ENCODE data around the gene IL19.

Gene IL19

DNA sequence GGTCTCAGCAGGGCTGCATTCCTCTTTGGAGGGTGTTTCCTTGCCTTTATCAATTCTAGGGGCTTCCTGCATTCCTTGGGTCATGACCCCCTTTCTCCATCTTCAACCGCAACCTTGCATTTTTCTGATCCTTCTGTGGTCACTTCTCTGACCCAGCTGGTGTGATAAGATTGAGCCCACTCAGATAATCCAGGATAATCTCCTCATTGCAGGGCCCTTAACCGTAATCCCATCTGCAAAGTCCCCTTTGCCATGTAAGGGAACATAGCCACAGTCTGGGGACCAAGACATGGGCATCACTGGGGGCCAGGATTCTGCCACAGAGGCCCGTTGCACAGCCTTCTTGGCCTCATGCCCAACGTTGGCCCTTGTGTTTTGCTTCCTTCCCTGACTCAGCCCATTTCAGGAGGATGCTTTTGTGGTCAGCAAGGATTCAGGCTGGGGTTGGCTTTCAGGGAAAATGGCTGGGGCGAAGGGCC is 35.0 kb upstream of the IL19 start:
- TF ChIP-seq, protein P1, sequence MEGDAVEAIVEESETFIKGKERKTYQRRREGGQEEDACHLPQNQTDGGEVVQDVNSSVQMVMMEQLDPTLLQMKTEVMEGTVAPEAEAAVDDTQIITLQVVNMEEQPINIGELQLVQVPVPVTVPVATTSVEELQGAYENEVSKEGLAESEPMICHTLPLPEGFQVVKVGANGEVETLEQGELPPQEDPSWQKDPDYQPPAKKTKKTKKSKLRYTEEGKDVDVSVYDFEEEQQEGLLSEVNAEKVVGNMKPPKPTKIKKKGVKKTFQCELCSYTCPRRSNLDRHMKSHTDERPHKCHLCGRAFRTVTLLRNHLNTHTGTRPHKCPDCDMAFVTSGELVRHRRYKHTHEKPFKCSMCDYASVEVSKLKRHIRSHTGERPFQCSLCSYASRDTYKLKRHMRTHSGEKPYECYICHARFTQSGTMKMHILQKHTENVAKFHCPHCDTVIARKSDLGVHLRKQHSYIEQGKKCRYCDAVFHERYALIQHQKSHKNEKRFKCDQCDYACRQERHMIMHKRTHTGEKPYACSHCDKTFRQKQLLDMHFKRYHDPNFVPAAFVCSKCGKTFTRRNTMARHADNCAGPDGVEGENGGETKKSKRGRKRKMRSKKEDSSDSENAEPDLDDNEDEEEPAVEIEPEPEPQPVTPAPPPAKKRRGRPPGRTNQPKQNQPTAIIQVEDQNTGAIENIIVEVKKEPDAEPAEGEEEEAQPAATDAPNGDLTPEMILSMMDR (IDR thresholded peaks at IDR 0.05; ENCODE audit: low read depth, low read length, missing control alignments) = no peak
- H3K4me3 ChIP-seq (ENCODE audit: low read depth, low read length) = no peak overlapping the region
- DNase-seq (ENCODE audit: low read depth) = no peak

DNA sequence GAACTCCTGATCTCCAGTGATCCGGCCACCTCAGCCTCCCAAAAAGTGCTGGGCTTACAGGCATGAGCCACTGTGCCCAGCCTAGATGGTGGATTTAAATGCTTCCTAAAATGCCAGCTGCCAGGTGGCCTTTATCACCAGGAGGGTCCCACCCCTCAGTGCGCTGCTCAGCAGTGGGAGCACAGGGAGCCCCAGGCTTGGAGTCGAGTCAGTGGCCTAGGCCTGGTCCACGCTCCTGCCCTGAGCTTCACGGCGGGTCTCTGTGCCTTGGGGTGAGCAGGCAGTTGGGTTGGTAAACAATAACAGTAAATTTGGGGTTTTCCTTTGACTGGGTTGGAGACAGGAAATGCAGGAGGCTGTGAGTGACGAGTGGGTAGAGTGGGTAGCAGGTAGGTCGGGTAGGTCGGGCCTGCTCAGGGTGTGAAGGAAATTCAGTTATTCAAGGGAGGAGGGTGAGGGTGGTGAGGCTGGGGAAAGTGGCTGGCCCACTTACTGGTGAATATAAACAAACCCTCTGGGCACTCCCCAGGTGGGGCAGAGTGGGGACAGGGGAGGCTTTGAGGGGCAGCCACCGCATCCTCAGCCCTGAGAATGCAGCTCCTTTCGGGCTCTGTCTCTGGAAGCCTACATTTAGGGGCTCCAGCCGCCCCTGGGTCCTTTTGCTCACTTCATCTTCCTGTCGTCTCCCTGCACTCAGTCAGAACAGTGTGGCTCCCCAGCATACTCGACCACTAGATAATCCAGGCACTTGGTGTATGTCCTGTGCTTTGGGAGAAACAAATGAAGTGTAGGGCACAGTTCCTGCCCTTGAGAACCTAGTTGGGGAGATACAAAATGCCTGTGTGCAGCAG is 33.5 kb upstream of the IL19 start:
- DNase-seq (ENCODE audit: low read depth) = no peak
- TF ChIP-seq, protein P1 (IDR thresholded peaks at IDR 0.05; ENCODE audit: low read depth, low read length, missing control alignments) = no peak
- H3K4me3 ChIP-seq (ENCODE audit: low read depth, low read length) = no peak overlapping the region

DNA sequence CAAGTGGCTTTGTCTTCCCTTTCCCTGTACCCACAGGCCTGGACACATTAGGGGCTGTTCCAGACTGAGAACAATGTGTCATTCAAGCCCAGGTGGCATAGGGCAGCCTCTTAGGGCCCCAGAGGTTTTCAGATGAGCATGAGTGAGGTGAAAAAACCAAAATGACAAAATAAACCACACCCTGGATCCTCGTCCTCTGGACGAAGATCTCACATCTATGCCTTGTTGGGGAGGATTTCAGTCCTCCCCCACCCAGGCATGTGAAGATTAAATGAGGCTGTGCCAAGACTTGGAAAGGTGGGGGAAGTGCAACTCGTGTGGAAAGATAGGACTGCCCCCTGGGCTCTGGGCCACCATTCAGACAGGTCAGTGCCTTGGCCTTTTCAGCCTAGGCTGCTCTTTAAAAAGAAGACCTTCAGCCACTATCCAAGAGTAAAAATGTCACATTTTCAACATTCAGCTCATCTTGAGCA is 32.8 kb upstream of the IL19 start:
- no peak overlapping the region for H3K4me3 ChIP-seq (ENCODE audit: low read depth, low read length)
- TF ChIP-seq, protein P1 (IDR thresholded peaks at IDR 0.05; ENCODE audit: low read depth, low read length, missing control alignments) = no peak
- no peak for DNase-seq (ENCODE audit: low read depth)

DNA sequence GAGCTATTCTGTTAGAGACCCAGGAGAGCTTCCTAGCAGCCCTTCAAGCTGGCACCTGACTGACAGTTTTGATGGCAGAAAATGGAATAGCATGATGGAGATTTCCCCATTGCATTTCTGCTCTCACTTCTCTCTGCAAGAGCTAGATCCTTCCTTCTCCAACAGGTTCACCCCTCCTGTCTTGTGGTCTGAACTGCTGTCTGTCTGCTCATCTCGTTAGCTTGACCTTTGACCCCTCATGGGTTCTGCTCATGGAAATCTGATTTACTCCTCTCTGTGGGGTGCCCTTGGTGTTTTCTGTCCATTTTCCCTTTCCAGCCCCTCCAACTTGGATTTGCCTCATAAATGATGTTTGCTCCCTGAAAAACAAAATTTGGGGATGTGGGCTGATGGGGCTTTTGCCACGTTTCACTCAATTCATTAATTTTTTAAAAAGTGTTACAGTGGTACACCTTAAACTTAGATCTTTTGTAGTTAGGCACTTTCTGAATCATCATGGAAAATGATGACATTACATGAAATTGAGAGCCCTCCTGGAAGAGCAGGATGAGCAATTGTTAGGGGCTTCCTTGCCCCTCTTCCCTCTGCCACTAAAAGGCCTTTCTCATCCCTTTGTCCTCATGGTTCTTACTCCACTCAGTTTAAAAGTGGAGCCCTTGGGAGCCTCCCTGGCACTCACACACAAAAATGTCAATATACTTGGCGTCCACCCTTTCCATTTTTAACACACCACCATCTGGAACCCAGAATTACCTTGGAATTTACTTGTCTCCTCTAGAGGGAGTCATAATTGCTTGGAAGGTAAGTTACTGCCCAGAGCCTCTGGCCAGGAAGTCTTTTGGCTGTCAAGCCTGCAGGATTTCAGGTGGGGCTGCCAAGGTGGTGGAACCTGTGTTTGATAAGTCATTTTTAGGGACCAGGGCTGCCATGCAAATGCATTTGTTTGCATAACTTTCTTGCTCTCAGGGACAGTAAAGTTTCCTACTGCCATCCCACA is 31.9 kb upstream of the IL19 start:
- TF ChIP-seq, protein P1 (IDR thresholded peaks at IDR 0.05; ENCODE audit: low read depth, low read length, missing control alignments) = no peak
- no peak for DNase-seq (ENCODE audit: low read depth)
- H3K4me3 ChIP-seq (ENCODE audit: low read depth, low read length) = no peak overlapping the region; the same call in 1 of the 2 replicates

DNA sequence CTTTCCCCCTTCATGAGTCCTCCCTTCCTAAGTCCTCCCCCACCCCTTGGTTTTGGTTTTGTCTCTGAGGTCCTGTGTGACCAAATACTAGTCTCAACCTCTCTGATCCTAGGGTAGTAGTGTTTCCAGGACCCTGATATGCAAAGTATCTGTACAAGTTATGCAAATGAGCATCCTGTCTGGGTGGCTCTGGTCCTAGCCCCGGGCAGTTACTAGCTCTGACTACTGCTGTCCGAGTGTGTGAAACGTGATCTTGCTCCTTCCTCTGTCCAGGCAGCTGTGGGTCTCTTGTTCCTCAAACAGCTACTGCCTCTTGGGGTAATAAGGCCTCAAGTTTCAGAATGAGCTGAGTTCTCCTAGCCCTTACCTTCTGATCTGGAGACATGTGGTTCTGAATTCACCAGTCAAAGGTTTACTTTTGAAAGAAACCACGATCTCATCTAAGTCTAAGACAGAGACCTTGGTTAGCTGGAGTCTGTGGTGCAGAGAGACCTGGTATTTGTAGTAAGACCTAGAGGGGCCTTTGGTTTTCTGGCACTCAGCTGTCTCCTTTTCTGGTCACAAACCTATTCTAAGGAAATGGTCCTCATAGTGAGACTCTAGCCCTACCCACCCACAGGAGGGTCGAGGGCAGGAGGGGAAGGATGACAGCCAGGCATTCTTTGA is 31.0 kb upstream of the IL19 start:
- DNase-seq (ENCODE audit: low read depth) = peak; percentile 99
- TF ChIP-seq, protein P1 (IDR thresholded peaks at IDR 0.05; ENCODE audit: low read depth, low read length, missing control alignments) = no peak
- no peak overlapping the region for H3K4me3 ChIP-seq (ENCODE audit: low read depth, low read length)

DNA sequence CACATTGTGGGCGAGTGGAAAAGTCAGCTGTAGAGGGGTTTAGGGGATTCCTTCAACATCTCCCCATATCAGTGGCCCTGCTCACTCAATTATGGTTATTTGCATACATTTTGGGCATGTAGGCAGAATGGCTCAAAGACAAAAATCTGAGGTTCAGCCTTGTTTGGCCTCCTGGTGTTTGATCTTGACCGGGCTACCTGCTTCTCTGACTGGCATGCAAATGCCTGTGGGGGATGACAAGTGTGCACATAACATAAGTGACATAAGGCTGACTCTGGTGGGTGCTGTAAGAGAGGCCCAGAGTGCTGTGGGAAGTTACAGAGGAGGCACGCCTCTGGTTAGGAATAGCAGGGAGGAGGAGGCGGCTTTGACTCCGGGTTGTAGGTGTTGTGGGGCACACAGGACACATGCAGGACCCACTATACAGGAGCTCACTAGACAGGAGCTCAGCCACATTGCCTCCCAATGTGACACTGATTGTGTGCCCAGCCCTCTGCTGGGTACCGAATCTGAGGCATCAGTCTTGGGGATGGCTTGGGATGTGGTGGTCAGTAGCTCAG is 29.4 kb upstream of the IL19 start:
- no peak for DNase-seq (ENCODE audit: low read depth)
- TF ChIP-seq, protein P1 (IDR thresholded peaks at IDR 0.05; ENCODE audit: low read depth, low read length, missing control alignments) = no peak
- no peak overlapping the region for H3K4me3 ChIP-seq (ENCODE audit: low read depth, low read length)
